Liver (tissue), 3 donors: ENCODE data around the gene RTN4.

ENCODE experiments used
- ATF3 ChIP-seq: IDR thresholded peaks from 2 replicates; pipeline ENCODE4 v1.6.1; 2016; ENCODE audit warnings: antibody characterized with exemption
- EGR1 ChIP-seq, 2 donors: IDR thresholded peaks; 2 replicates each; pipeline ENCODE4 v1.6.1; 2016 to 2018; ENCODE audit warnings: antibody characterized with exemption in 2 of 2, low read depth in 2 of 2
- FOXA1 ChIP-seq: IDR thresholded peaks from 2 replicates; pipeline ENCODE4 v1.6.1; 2016; ENCODE audit warnings: antibody characterized with exemption
- GABPA ChIP-seq, 2 donors: IDR thresholded peaks in 1 of 2; conservative IDR thresholded peaks in 1 of 2; 2 replicates each; pipeline ENCODE4 v1.6.1; 2016; ENCODE audit warnings: antibody characterized with exemption in 2 of 2, mild to moderate bottlenecking in 1 of 2, moderate library complexity in 1 of 2
- HNF4G ChIP-seq: IDR thresholded peaks from 2 replicates; pipeline ENCODE4 v1.6.1; 2016; ENCODE audit warnings: antibody characterized with exemption
- MAX ChIP-seq: IDR thresholded peaks from 2 replicates; pipeline ENCODE4 v1.6.1; 2016; ENCODE audit warnings: antibody characterized with exemption
- RAD21 ChIP-seq, 2 donors: IDR thresholded peaks; 2 replicates each; pipeline ENCODE4 v1.6.1; 2016; ENCODE audit warnings: antibody characterized with exemption in 2 of 2, mild to moderate bottlenecking in 2 of 2
- REST ChIP-seq: IDR thresholded peaks from 2 replicates; pipeline ENCODE4 v1.6.1; 2016; ENCODE audit warnings: antibody characterized with exemption, mild to moderate bottlenecking
- TF ChIP-seq, protein P1 (sequence below): fragments of 150-350 bp; IDR thresholded peaks from 2 replicates; pipeline ENCODE4 v1.5.1; 2017; ENCODE audit warnings: improper control_type of control experiment, low read depth, low read length; ENCODE audit not compliant: missing input control
- donor health status: healthy.
- donor health status: healthy.

DNA sequence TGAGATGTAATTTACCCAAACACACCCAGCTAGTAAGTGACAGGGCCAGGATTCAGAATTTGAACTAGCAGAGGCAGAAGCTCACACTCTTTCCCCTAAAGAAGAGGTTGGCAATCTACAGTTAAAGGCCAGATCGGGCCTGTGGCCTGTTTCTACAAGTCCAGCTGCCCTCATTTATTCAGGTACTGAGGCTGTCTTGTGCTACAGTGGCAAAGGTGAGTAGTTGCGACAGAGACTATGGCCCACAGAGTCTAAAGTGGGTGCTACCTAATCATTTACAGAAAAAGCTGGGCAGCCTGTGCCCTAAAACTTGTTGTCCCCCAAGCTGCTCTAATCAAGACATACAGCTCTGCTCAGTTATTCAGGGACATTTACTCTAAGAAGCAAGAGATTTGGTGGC is 86.8 kb downstream of the RTN4 start:
- TF ChIP-seq EGR1 (IDR thresholded peaks at IDR 0.05; ENCODE audit: low read depth in 2 of 2), result no peak
- TF ChIP-seq FOXA1, result no peak
- TF ChIP-seq, protein P1, sequence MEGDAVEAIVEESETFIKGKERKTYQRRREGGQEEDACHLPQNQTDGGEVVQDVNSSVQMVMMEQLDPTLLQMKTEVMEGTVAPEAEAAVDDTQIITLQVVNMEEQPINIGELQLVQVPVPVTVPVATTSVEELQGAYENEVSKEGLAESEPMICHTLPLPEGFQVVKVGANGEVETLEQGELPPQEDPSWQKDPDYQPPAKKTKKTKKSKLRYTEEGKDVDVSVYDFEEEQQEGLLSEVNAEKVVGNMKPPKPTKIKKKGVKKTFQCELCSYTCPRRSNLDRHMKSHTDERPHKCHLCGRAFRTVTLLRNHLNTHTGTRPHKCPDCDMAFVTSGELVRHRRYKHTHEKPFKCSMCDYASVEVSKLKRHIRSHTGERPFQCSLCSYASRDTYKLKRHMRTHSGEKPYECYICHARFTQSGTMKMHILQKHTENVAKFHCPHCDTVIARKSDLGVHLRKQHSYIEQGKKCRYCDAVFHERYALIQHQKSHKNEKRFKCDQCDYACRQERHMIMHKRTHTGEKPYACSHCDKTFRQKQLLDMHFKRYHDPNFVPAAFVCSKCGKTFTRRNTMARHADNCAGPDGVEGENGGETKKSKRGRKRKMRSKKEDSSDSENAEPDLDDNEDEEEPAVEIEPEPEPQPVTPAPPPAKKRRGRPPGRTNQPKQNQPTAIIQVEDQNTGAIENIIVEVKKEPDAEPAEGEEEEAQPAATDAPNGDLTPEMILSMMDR, result no peak
- TF ChIP-seq HNF4G, result no peak
- TF ChIP-seq GABPA (IDR thresholded peaks at IDR 0.05 in 1 of 2, conservative IDR thresholded peaks at IDR 0.05 in 1 of 2), result no peak
- TF ChIP-seq RAD21 (IDR thresholded peaks at IDR 0.05), result no peak
- TF ChIP-seq ATF3, result no peak
- TF ChIP-seq REST, result no peak
- no peak for TF ChIP-seq MAX
